Thyroid gland (tissue), 4 donors: ENCODE results near the gene C3AR1.

Source experiments
- CTCF ChIP-seq, 6 experiments: fragments of 200-600 bp in 3 of 6; fragments of 450-650 bp in 3 of 6; sonication (generic) in 3 of 6; IDR thresholded peaks; one replicate each; pipeline ENCODE4 v1.5.1; 2016 to 2019; ENCODE audit warnings: antibody characterized with exemption in 6 of 6, mild to moderate bottlenecking in 2 of 6, inconsistent platforms in 1 of 6, moderate library complexity in 1 of 6
- POLR2A ChIP-seq, 2 donors: fragments of 450-650 bp; IDR thresholded peaks; one replicate each; pipeline ENCODE4 v1.6.1; 2017; ENCODE audit warnings: antibody characterized with exemption in 2 of 2, mild to moderate bottlenecking in 2 of 2, moderate library complexity in 1 of 2

- TF ChIP-seq CTCF (IDR thresholded peaks at IDR 0.05), result no peak
- TF ChIP-seq POLR2A (IDR thresholded peaks at IDR 0.05), result no peak
Observed at GRCh38 chr12:8089716-8090115, 23.6 kb upstream of the C3AR1 start.
